ENCODE results near the gene UGT1A10. TPM values are rescaled to one million over a fixed set of nuclear protein-coding genes. Genes with fewer than 3 reads are reported as not detected.

UGT1A10 gene
- total RNA-seq, 4 donors from 2014 or later: not detected

- H3K27me3 ChIP-seq: no peaks in the 10 kb centered on the region
- 81 to 88% methylated on average over 5 of the region's 5 CpGs for WGBS, 2 donors
- H3K9me3 ChIP-seq: peaks cover 0 to 7% (median 0%) of the 10 kb centered on the region in 4 donors
- H3K4me3 ChIP-seq: no peak within 1 kb of the TSS
- H3K36me3 ChIP-seq: no peaks in the 10 kb centered on the region
- no peak within 1 kb of the TSS for H3K27ac ChIP-seq
- no peak for DNase-seq (ENCODE audit: low spot score in 2 of 2)
- no peaks in the 10 kb centered on the region for H3K4me1 ChIP-seq
- no peak for TF ChIP-seq CTCF (IDR thresholded peaks at IDR 0.05)
- TF ChIP-seq POLR2A (IDR thresholded peaks at IDR 0.05): no peak
- no peak for TF ChIP-seq EP300 (IDR thresholded peaks at IDR 0.05)
Observed at GRCh38 chr2:233671290-233672161, 35.3 kb downstream of the UGT1A10 start, which contains the start of gene UGT1A9. UGT1A9 (plus strand) TSS chr2:233671898; CDS start chr2:233671935, 37 bp downstream.

GRCh38 chr2:233672886-233673285 lies 36.6 kb downstream of the UGT1A10 start:
- TF ChIP-seq POLR2A (IDR thresholded peaks at IDR 0.05) (no peak), CTCF (IDR thresholded peaks at IDR 0.05) (no peak), EP300 (IDR thresholded peaks at IDR 0.05) (no peak)
- H3K4me3 ChIP-seq: no peak overlapping the region
- no peak overlapping the region for H3K27ac ChIP-seq
- H3K27me3 ChIP-seq: no peaks in the 10 kb centered on the region
- WGBS, 2 donors: 75 to 95% methylated on average over 3 of the region's 3 CpGs
- H3K9me3 ChIP-seq: peaks cover 0 to 4% (median 0%) of the 10 kb centered on the region in 4 donors
- H3K36me3 ChIP-seq: no peaks in the 10 kb centered on the region
- H3K4me1 ChIP-seq: no peaks in the 10 kb centered on the region
- no peak for DNase-seq (ENCODE audit: low spot score in 2 of 2)

- H3K27ac ChIP-seq: no peak overlapping the region
- TF ChIP-seq EP300 (IDR thresholded peaks at IDR 0.05): no peak
- TF ChIP-seq CTCF (IDR thresholded peaks at IDR 0.05): no peak
- no peak for TF ChIP-seq POLR2A (IDR thresholded peaks at IDR 0.05)
- no peaks in the 10 kb centered on the region for H3K4me1 ChIP-seq
- no peak overlapping the region for H3K4me3 ChIP-seq
- no peaks in the 10 kb centered on the region for H3K36me3 ChIP-seq
- no peaks in the 10 kb centered on the region for H3K9me3 ChIP-seq
- H3K27me3 ChIP-seq: no peaks in the 10 kb centered on the region
- DNase-seq (ENCODE audit: low spot score in 2 of 2): no peak
Observed at GRCh38 chr2:233673896-233674295, 37.6 kb downstream of the UGT1A10 start.

GRCh38 chr2:233674314-233674713 lies 38.1 kb downstream of the UGT1A10 start:
- 38 to 63% methylated on average over 1 of the region's 1 CpG for WGBS, 2 donors
- H3K4me1 ChIP-seq: no peaks in the 10 kb centered on the region
- no peaks in the 10 kb centered on the region for H3K36me3 ChIP-seq
- H3K27ac ChIP-seq: no peak overlapping the region
- H3K9me3 ChIP-seq: no peaks in the 10 kb centered on the region
- H3K27me3 ChIP-seq: no peaks in the 10 kb centered on the region
- H3K4me3 ChIP-seq: no peak overlapping the region
- DNase-seq (ENCODE audit: low spot score in 2 of 2): no peak
- TF ChIP-seq EP300 (IDR thresholded peaks at IDR 0.05) (no peak), CTCF (IDR thresholded peaks at IDR 0.05) (no peak), POLR2A (IDR thresholded peaks at IDR 0.05) (no peak)

- Histone ChIP-seq H3K27ac (no peak overlapping the region), H3K4me3 (no peak overlapping the region), H3K9me3 (no peaks in the 10 kb centered on the region), H3K27me3 (no peaks in the 10 kb centered on the region), H3K4me1 (no peaks in the 10 kb centered on the region), H3K36me3 (no peaks in the 10 kb centered on the region)
- 41 to 47% methylated on average over 4 of the region's 4 CpGs for WGBS, 2 donors
- no peak for DNase-seq (ENCODE audit: low spot score in 2 of 2)
- TF ChIP-seq POLR2A (IDR thresholded peaks at IDR 0.05) (no peak), EP300 (IDR thresholded peaks at IDR 0.05) (no peak), CTCF (IDR thresholded peaks at IDR 0.05) (no peak)
Observed at GRCh38 chr2:233674995-233675394, 38.7 kb downstream of the UGT1A10 start.

Data from tibial nerve (tissue), 4 donors.